Effector memory CD4-positive, alpha-beta T cell (primary cell): Measurements from ENCODE around the gene RARA.
"Not testable (repeated sequence)": the region's sequence is repeated elsewhere in the genome, so short reads cannot be mapped to it uniquely, and the experiment has no call there.

ENCODE experiments used
- DNase-seq, 3 donors: peaks; one replicate each; pipeline ENCODE4 v3.0.0-alpha.2; 2020
- H3K27ac ChIP-seq: 2 replicates; pipeline ENCODE4 v1.7.0; 2013; ENCODE audit warnings: mild to moderate bottlenecking, low read length, moderate library complexity; ENCODE audit not compliant: insufficient read depth, poor library complexity, severe bottlenecking
- H3K27me3 ChIP-seq: replicated peaks from 2 replicates; pipeline ENCODE4 v1.7.0; 2013; ENCODE audit warnings: mild to moderate bottlenecking, low read length; ENCODE audit not compliant: insufficient read depth, control insufficient read depth, poor library complexity, severe bottlenecking
- H3K36me3 ChIP-seq: 2 replicates; pipeline ENCODE4 v1.7.0; 2013; ENCODE audit warnings: mild to moderate bottlenecking, low read length, moderate library complexity; ENCODE audit not compliant: control insufficient read depth, insufficient read depth
- H3K4me1 ChIP-seq: 2 replicates; pipeline ENCODE4 v1.7.0; 2013; ENCODE audit warnings: low read length, mild to moderate bottlenecking; ENCODE audit not compliant: control insufficient read depth, insufficient read depth, poor library complexity, severe bottlenecking
- H3K4me3 ChIP-seq: 2 replicates; pipeline ENCODE4 v1.7.0; 2013; ENCODE audit warnings: low read length, low read depth, mild to moderate bottlenecking; ENCODE audit not compliant: insufficient read depth, poor library complexity, severe bottlenecking
- H3K9me3 ChIP-seq: 2 replicates; pipeline ENCODE4 v1.7.0; 2013; ENCODE audit warnings: mild to moderate bottlenecking, low read length, moderate library complexity; ENCODE audit not compliant: control insufficient read depth

Gene RARA

DNA sequence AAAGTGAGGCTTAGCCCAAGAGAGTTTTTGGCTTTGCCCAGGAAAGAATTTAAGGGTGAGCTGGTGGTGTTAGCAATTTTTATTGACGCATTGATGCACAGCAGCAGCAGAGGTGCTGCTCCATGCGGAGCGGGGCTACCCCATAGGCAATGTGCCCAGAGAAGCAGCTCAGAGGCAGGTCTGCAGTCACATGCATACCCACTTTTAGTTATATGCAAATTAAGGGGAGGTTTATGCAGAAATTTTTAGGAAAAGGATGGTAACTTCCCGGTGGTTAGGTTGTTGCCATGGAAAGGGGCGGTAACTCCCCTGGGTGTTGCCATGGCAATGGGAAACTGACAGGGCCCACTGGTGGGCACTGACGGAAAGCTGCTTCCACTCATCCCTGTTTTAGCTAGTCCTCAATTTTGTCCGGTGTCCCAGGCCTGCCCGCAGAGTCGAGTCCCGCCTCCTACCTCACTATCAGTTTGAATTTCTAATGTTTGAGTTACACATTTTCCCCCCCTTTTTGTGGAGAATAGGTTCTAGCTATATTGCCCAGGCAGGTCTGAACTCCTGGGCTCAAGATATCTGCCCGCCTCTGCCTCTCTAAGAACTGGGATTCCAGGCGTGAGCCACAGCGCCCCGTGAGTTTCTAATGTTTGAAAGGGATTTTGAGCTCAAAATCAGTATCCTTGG is 66.0 kb downstream of the RARA start:
- DNase-seq, result no peak
- Histone ChIP-seq H3K4me3 (no peak overlapping the region), H3K4me1 (no peaks in the 10 kb centered on the region), H3K27ac (no peak overlapping the region), H3K9me3 (no peaks in the 10 kb centered on the region), H3K36me3 (no peaks in the 10 kb centered on the region), H3K27me3 (no peaks in the 10 kb centered on the region)

DNA sequence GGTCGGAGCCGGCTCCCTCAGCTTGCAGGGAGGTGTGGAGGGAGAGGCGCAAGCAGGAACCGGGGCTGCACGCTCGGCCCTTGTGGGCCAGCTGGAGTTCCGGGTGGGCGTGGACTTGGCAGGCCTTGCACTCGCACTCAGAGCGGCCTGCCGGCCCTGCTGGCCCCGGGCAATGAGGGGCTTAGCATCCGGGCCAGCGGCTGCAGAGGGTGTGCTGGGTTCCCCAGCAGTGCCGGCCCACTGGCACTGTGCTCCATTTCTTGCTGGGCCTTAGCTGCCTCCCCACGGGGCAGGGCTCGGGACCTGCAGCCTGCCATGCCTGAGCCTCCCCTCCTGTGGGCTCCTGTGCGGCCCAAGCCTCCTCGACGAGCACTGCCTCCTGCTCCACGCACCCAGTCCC is 66.8 kb downstream of the RARA start:
- not testable (repeated sequence) for DNase-seq, H3K27ac ChIP-seq, H3K36me3 ChIP-seq

DNA sequence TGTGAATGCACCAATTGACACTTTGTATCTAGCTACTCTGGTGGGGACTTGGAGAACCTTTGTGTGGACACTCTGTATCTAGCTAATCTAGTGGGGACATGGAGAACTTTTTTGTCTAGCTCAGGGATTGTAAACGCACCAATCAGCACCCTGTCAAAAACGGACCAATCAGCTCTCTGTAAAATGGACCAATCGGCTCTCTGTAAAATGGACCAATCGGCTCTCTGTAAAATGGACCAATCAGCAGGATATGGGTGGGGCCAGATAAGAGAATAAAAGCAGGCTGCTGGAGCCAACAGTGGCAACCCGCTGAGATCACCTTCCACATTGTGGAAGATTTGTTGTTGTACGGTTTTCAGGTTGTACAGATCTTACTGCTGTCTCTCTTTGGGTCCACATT is 67.6 kb downstream of the RARA start:
- not testable (repeated sequence) for H3K4me1 ChIP-seq, H3K27ac ChIP-seq, H3K36me3 ChIP-seq, H3K9me3 ChIP-seq, H3K27me3 ChIP-seq, DNase-seq, H3K4me3 ChIP-seq

More for the DNA sequence above, 66.8 kb downstream of the RARA start:
- H3K27me3 ChIP-seq, H3K4me1 ChIP-seq, H3K9me3 ChIP-seq, H3K4me3 ChIP-seq: not testable (repeated sequence)

DNA sequence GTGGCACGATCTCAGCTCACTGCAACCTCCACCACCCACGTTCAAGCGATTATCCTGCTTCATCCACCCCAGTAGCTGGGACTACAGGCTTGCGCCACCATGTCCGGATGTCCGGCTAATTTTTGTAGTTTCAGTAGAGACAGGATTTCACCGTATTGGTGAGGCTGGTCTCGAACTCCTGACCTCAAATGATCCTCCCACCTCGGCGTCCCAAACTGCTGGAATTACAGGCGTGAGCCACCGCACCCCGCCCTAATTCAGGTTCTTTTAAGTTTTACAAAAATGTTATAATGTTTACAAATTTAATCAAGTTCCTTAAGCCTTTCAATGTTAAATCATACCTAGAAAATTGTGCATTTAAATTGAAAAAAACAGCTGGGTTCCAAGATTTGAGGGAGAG is 68.9 kb downstream of the RARA start:
- Histone ChIP-seq H3K4me3 (no peak overlapping the region), H3K36me3 (no peaks in the 10 kb centered on the region)
- no peak for DNase-seq

DNA sequence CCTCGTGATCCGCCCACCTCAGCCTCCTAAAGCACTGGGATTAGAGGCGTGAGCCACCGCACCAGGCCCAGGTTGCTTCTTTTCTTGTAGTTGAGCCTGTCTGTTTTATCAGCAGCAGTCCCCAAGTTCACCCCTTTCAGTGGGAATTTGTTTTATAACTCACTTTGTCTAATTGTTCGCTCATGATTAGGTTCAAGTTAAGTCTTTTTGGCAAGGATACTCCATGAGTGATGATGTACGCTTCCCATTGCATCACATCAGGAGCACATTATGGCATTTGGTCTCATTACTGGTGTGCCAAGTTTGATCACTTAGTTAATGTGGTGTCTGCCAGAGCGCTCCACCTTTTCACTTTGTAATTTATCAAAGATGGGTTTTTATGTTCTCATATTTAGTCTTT is 70.0 kb downstream of the RARA start:
- H3K36me3 ChIP-seq, result no peaks in the 10 kb centered on the region
- no peaks in the 10 kb centered on the region for H3K9me3 ChIP-seq
- H3K4me1 ChIP-seq, result no peaks in the 10 kb centered on the region
- H3K27ac ChIP-seq, result no peak overlapping the region
- no peaks in the 10 kb centered on the region for H3K27me3 ChIP-seq
- H3K4me3 ChIP-seq, result no peak overlapping the region
- no peak for DNase-seq

More for the DNA sequence above, 68.9 kb downstream of the RARA start:
- H3K27ac ChIP-seq, result no peak overlapping the region
- no peaks in the 10 kb centered on the region for H3K27me3 ChIP-seq
- no peaks in the 10 kb centered on the region for H3K9me3 ChIP-seq
- H3K4me1 ChIP-seq, result no peaks in the 10 kb centered on the region

DNA sequence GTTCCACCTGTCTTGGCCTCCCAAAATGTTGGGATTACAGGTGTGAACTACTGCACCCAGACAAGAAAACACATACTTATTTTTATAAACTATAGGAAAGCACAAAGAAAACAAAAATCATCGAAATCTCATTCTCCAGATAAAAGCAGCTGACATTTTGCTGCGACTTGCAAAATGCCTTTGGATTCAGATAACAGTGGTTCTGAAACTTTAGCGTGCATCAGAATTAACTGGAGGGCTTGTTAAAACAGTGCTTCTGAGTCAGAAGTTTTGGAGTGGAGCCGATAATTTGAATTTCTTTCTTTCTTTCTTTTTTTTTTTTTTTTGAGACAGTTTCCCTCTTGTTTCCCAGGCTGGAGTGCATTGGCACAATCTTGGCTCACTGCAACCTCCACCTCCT is 73.3 kb downstream of the RARA start:
- no peaks in the 10 kb centered on the region for H3K27me3 ChIP-seq
- no peak overlapping the region for H3K27ac ChIP-seq
- no peaks in the 10 kb centered on the region for H3K9me3 ChIP-seq
- no peaks in the 10 kb centered on the region for H3K4me1 ChIP-seq
- no peaks in the 10 kb centered on the region for H3K36me3 ChIP-seq
- no peak for DNase-seq
- H3K4me3 ChIP-seq, result no peak overlapping the region

DNA sequence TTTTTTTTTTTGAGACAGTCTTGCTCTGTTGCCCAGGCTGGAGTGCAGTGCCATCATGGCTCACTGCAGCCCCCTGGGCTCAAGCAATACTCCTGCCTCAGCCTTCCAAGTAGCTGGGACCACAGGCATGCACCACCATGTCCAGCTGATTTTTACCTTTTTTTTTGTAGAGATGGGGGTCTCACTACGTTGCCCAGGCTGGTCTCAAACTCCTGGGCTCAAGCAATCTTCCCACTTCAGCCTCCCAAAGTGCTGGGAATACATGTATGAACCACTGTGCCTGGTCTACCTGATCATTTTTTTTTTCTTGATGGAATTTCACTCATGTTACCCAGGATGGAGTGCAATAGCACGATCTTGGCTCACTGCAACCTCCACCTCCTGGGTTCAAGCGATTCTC is 77.6 kb downstream of the RARA start:
- H3K36me3 ChIP-seq, H3K9me3 ChIP-seq, H3K27ac ChIP-seq, H3K27me3 ChIP-seq, DNase-seq, H3K4me3 ChIP-seq, H3K4me1 ChIP-seq: not testable (repeated sequence)

DNA sequence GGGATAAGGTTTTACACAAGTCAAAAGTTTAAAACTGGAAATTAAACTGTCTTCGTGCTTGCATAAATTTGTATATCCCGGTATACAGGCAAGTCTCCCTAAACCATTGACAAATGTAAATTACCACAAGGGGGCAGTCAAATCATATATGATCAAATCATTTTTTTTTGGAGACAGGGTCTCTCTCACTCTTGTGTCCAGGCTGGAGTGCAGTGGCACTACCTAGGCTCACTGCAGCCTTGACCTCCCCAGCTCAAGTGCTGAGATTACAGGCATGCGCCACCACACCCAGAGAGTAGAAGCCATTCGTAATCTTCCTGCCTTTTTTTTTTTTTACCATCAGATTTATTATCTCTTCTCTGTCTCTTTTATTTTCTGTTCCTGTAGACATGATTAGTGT is 90.2 kb downstream of the RARA start:
- H3K4me1 ChIP-seq, result no peaks in the 10 kb centered on the region
- H3K27me3 ChIP-seq, result no peaks in the 10 kb centered on the region
- H3K36me3 ChIP-seq, result no peaks in the 10 kb centered on the region
- no peak for DNase-seq
- no peaks in the 10 kb centered on the region for H3K9me3 ChIP-seq
- H3K4me3 ChIP-seq, result no peak overlapping the region
- no peak overlapping the region for H3K27ac ChIP-seq

DNA sequence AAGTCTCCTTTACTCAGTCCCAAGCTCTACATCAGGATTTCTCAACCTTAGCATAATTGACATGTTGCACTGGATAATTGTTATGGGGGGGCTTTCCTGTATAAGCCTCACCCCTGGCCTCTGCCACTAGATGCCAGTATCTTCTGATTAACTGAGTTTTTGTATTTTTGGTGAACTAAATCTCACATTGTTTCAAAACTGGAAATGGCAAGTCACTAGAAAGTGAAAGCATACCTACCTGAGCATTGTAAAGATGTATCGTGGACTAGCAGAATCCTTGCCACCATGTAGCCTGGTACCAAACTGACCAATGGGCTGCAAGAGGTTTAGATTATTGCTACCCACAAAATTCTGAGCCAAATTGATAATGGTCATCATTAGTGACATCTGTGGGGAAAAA is 93.7 kb downstream of the RARA start:
- DNase-seq, result no peak
- no peak overlapping the region for H3K27ac ChIP-seq
- H3K9me3 ChIP-seq, result no peaks in the 10 kb centered on the region
- no peaks in the 10 kb centered on the region for H3K36me3 ChIP-seq
- no peaks in the 10 kb centered on the region for H3K4me1 ChIP-seq
- H3K27me3 ChIP-seq, result no peaks in the 10 kb centered on the region
- H3K4me3 ChIP-seq, result peak overlapping the region; percentile 6

DNA sequence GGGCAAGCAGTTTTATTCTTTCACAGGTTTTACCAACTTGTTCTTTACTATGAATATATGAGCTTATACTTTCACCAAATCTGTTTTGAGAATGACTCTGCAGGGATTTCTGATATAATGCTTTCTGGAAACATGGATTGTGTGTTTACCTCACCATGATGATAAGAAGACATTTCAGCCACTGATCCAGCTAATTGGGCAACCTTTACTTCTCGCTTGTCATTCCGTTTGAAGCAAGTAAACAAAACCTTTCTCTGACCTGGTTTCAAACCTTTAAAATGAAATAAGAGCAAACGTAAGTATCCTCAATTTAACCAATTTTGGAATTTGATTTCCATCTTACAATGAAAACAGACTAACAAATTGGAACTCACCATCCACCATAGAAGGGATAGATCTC is 95.0 kb downstream of the RARA start:
- H3K27ac ChIP-seq, result no peak overlapping the region
- no peaks in the 10 kb centered on the region for H3K27me3 ChIP-seq
- no peaks in the 10 kb centered on the region for H3K9me3 ChIP-seq
- H3K4me1 ChIP-seq, result no peaks in the 10 kb centered on the region
- no peak for DNase-seq
- no peaks in the 10 kb centered on the region for H3K36me3 ChIP-seq
- no peak overlapping the region for H3K4me3 ChIP-seq
